Stimulated activated CD4-positive, alpha-beta T cell treated with anti-CD3 and anti-CD28 coated beads, Interleukin-1b, Interleukin-23, amount 100 ng/mL, for 4 hours (primary cell): ENCODE data around the gene PBX3.

Experiments used
- DNase-seq, 2 donors: peaks; one replicate each; pipeline ENCODE4 v3.0.0-alpha.2; 2020; ENCODE audit warnings: low read depth in 2 of 2

Gene PBX3

DNA sequence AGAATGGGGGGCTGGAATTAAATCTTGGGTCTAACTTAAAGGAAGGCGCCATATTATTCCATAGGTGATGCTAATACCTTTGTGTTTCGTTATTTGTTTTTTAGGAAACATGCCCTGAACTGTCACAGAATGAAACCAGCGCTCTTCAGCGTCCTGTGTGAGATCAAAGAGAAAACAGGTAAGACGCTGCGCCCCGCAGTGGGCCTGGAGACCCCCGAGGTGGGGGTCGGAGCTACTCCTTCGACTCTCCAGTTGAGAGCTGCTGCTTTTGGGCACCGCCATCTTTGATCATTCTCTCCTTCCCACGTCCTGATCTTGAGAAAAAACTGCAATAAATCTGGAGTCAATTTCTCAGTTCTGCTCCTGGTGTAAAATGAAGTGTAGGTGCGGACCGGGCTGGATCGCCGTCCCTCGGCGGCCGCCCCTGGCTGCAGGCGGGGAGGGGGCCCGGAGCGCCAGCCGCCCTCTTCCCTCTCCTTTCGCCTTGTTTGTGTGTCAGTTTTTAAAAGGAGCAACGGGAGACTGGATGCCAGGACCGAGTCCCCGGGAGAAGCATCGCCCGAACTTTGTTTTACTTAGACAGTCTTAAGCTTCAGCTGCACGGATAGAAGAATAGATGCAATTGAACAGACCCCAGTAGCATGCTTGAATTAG lies 1.4 kb downstream of the PBX3 start:
- DNase-seq: no peak

DNA sequence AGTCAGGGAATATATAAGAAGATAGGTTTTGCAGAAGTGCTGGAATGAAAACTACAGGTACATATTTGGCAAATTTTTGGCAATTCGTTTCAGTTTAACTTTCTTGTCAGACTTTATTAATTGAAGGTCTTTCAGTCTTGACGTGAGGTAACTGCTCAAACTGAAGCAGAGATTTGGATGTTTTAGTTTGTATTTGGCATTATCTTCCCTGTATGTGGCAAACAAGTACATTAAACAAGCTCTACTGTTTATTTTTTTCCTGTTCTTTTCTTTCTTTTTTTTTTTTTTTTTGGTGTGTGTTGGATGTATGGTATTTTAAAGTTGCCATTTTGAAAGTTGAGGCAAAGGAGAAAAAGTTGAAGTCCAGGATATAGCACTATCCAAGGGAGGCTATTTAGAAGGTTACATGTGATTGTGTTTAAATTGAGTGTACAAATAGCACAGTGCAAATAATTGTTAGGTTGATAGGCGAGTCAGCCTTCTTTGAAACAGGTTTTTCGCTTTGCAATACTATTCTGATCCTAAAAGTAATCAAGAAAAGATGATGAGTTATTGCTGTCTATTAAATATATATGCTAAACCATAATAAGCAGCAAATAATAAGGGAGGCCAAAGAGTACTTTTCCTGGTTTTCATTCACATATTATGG lies 2.2 kb downstream of the PBX3 start:
- no peak for DNase-seq

DNA sequence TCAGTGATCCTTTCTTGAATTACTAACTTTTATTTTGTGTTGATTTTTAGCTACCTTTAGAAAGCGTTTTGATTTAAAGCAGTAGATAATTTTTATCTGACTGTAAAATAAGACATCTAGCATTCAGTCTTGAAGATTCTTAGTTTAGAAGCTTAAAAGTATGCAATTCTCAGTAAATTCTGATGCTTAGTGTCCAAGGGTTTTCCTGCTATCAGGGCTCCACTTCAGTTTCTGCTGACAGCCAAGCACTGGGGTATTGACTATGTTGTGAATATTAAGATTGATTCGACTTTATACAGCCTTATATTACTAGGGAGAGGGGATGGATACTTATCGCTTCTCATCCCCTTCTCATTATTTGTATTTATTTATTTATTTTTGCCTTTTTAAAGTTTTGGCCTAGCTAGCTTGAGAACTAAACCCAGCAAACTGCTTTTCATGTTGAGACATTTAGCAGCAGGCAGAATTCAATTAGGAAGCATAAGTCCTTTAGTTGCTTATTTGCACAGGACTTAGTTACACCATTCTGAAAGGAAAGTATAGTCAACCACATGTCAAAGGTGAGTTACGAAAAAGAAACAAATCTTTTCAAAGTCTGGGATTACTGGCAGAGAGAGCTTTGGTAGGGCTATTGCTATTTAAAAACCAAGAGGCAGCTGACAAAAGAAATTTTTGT lies 2.9 kb downstream of the PBX3 start:
- no peak for DNase-seq

DNA sequence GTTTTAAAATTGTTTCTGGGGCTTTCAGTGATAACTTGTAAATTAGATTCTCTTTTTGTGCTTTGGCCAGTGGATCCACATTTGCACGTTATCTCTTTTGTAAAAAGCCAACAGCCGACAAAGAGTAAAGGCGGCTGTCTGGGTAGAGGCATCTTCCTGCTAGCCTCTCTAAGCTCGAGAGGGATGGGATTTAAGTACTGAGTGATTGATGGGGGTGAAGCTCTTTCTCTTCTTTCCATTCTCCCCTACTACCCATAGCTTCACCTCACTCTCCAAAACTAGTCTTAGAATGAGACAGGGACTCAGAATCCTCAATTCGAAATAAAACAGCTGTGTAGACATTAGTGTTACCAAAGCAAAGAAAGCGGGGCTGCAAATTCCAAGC lies 3.4 kb downstream of the PBX3 start:
- no peak for DNase-seq

DNA sequence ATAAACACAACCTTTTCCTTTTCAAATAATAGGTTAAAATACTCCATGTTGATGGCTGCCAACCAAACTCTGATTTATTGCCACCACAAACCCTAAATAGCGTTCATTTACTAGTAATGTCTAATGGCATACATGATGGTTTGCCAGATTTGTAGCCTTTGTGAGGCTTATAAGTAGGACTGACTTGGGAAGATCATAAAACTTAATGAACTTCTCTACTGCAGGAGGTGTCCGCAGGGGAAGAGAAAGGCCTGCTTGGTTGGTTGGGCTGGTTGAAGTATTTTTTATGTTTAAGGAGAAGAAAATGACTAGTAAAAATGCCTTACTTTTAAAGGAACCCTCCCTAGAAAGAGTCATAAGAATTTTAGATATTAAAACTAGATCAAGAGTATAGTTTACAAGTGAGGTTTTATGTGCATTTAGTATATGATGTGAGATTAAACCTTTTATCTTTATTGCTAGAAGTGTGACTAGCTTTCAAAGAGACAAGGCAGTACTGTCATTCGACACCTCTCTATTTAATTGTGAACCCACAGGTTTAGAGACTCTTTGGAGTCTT lies 5.0 kb downstream of the PBX3 start:
- DNase-seq: no peak

DNA sequence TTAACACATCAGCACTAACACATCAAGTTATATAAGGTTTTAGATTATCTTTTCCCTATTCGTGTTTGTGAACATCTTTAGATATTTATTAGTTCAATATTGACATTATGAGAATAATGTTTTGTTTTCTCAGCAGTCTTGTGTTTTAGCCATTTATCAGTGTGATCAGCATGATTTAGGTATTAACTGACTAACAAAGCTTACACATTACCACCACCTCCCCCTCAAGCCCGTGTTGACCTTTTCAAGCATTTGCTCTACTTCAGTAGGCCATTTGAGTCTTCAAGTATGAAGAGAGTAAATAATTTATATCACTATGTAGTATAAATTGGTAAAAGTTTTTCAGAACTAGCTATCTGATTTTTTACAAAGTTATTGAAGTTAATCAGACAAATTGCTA lies 6.9 kb downstream of the PBX3 start:
- no peak for DNase-seq

DNA sequence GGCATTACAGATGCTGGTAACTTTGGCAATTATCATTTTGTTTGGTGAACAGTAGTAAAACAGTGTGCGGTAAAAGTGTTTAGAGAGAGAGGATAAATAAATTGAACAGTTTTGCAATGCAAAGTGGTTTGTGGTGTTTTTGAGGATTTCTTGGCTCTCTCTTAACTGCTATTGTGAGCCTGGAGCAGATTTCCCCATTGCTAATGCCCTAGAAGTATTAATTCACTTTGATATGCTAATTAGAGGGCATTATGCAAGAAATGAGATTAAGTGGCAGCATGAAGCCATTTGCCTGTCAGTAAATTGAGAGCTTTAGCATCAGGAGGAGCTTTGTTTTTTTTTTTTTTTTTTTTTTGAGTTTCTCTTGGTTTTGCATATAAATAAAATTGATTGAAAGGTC lies 8.2 kb downstream of the PBX3 start:
- DNase-seq: no peak

DNA sequence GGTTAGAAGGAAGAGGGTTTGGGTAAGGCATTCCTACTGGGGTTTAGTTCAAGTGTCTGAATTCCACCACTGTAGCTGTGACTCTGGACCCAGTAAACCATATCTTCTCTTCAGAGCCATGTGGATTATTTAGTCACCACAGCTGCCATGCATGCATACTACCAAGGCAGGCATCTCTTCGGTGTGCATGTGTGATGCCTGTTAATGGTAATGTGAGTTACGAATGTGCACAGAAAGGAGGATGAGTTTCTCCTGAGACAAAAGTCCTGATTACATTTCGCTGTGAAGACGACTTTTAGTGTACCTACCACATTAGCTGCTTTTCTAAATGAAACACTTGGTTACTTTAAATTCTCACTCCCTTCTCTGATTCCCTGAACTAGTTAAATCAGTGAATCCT lies 9.3 kb downstream of the PBX3 start:
- no peak for DNase-seq

DNA sequence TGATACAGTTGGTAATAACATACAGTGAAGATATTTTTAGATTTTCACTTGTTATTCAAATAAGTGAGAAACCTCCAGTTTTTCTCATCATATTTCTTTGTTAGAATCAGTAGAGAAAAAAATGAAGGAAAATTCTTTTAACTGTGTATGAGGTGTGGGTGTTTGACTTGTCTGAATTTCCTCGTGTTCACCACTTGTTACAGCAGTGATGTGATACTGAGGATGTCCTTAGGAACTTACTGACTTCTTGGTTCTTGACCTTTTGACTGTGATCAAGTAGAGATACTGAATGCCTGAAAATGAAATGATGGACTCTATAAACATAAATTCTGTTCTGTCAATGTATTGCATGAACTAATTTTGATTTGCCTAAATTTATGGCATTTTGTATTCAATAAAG lies 10.7 kb downstream of the PBX3 start:
- DNase-seq: no peak

DNA sequence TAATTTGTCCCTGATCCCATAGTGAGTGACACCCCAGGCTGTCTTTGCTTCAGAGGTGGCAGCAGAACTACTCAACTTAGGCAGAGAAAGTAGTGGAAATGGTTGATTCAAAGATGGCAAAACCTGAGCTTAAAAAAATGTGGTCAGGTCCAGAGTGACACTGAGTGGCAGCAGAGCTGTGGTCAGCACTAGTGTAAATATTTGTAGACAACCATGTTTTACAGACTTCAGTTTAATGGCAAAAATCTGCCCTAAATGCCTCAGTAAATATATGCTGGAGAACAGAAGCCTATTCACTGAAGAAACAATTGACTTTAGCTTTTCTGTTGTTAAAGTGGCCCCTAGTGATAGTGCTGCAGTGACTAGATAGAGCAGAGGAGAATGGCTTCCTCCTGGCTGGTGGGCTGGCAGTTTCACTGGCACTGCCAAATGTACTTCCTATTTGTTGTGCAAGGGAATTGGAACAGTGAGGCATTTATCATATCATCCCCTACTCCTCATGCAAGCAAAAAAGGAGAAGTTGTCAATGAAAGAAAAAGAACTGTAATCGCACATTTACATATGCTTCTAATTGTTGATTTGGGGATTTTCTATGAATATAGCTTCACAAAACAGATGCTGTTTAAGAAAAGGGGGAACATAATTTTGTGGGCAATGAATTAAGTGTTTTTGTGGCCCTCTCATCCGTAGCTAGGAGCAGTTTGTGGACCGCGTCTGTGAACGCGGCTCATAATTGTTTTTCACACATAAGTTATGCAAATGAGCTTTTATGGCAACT lies 12.0 kb downstream of the PBX3 start:
- no peak for DNase-seq

DNA sequence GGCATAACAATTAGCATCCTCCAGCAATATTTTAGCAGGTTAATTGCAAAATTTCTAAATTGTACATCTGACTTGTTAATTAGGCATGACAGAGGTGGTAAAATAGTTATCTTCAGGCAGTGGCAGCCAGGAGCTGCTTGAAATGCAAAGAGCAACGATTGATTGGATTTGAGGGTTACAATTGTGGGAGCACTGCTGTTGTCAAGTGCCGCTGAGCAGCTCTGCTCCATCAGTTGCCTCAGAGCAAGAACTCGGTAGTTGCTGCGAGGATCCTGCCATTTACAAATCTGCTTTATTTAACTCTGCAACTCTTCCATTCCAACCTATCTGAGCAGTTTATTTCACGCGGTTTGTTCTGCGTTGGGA lies 12.6 kb downstream of the PBX3 start:
- DNase-seq: no peak

DNA sequence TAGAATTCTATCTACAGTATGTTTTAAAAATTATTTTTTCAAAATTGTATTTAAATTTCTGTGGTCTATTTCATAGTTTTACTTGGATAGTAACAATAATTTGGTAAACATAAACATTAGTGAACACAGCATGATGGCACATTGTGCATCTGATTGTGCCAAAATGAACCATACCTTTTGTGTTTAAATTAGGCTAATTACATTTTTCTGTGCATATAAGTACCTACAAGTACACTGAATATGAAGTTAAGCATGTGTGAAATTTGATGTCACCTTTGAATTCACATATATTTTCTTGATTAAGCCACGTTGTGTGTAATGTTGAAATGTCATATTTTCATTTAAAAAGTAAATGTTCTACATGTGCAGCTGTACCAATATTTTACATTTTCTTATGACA lies 13.4 kb downstream of the PBX3 start:
- DNase-seq: no peak

DNA sequence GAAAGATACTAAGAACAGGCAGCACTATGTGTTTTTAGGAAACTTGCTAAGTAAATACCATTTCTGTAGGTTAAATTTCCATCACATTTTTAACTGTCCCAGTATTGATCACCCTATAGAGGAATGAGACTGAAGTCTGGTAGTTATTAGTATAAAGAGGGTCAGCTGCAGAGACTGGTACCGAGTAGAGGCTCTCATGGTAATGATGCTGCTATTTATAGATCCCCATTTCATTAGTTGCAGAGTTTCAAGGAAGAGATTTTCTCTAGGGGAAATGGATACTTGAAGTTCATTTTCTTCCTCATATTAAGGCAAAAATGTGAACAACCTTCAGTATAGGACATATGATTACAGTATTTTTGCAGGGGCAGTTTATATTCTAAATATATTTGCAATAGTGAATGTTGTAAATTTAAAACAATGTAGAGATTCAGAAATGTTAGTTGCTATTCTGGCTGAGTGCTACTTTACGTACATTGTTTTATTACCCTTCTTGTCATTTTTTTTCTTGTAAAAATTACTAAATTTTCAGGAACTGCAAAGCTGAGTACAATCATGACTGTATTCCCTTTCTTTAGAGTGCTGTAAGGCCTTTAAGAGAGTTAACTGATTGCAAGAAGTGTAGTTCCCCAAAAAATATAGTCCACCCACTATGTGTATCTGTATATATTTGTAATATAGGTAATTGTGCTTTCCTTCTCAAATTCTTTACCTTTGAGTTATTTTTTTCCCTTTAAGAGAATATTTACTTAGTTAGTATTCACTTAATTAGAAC lies 14.7 kb downstream of the PBX3 start:
- no peak for DNase-seq

DNA sequence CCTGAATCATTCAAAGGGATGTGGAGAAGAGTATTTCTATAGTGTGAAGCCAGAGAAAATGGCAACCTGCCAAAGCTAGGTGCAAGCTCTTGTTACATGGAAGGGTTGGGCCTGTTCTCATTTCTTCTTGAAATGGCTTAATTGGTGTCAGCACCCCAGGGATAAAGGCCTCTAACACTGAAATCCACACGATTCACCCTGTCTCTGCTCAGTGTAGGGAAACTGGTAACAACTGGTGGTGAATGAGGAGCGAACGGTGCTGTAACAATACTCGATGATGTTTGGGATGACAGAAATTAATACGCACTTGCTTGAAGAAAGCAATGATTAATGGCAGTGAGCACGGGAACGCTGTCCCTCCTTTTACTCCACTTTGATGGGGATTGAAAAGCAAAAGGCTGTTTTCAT lies 16.2 kb downstream of the PBX3 start:
- DNase-seq: no peak

DNA sequence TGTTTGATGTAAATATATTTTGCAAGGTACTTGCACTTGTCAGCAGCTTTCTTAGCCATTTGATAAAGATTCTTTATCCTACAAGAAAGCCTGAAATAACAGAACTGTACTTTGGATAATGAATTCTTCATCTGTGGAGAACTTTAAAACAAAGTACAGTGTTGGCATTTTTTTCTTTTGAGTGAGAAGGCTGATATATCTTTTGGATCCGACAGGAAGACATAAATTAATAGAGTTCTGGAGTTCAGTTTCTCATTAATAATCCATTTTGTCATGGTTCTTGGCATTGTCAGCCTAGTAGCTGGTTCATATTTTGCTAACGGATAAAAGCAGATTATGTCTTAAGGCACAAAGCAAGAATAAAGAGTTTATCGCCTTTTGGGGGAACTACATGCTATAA lies 17.0 kb downstream of the PBX3 start:
- no peak for DNase-seq

DNA sequence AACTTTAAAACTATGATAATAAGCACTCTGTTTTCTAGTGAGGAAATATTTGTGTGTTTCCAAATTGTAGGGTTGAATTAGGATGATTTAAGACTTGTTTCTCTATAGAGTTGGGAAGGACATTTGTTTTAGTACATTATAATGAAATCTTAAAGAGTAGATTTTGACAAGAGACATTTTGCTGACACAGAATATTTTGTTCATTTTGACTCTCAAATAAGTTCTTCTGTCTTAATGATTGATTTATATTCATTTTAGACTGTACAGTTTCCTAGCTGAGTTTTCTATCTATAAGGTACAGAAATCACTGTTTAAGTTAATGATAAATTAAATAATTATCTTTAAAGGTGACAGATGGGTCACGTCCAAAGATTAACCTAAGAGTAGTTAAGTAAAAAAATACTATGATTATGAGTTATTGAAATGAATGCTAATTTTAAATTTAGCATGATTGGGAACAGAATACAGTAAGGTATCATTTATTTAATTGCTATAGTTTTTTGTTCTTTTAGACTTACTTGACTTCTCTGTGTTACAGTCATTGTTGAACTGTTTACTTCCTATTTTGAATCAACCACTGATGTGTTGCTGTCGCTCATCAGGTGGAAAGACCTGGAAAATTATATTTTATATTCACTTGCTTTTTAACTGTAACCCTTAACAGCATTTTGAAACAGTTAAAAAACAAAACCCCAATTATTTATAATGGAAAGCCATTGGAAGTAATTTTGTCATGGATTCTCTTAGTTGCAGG lies 19.5 kb downstream of the PBX3 start:
- DNase-seq: no peak

DNA sequence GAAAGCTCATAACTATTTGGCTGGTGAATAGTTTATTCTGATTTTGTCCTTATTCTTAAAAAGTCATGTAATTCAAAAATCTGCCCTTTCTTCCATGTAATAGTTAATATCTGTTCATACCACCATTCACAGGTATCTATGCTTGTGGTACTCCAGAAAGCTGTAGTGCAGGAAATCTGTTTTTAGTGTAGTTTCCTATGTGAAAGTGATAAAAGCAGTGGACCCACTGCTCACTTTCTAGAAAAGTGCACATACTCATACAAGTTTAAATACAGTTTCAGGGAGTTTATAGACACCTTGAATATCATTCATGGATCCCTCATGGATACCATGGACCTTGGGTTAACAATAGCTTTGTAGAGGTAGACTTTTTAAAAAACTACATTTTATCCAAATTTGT lies 20.2 kb downstream of the PBX3 start:
- no peak for DNase-seq

DNA sequence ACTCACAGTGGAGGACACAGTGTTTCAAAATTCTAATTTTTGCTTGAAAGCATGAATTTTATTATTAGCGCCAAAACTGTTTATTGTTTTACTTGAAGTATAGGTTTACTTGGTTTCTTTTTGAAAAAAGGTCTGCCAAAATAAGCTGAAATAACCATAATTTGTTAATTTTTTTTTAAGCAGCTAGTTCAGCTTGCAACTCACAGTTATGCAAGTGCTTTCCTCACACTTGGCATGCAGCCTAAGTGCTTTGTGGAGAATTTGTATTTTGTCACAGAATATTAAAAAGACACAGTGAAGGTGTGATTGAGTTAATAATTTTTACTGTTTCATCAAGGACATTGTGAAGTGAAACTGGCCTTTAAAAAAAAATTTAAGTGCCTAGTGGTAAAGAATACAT lies 21.6 kb downstream of the PBX3 start:
- no peak for DNase-seq

DNA sequence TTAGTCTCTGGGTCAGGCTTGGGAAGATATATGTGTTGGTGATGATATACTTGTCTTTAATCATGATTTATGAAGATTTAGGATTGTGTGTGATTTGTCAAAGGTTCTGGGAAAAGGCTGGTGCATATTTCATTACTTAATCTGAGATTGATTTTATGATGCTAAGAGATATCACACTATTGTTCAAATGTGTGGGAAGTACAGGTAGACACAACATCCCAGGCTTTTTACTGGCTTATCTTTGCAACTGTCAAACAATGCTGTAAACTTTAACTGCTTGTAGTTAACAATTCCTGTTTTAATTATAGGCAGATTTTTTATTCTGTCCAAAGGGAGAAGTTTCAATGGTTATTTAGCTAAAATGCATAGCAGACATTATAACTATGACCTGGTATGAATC lies 23.9 kb downstream of the PBX3 start:
- DNase-seq: no peak

DNA sequence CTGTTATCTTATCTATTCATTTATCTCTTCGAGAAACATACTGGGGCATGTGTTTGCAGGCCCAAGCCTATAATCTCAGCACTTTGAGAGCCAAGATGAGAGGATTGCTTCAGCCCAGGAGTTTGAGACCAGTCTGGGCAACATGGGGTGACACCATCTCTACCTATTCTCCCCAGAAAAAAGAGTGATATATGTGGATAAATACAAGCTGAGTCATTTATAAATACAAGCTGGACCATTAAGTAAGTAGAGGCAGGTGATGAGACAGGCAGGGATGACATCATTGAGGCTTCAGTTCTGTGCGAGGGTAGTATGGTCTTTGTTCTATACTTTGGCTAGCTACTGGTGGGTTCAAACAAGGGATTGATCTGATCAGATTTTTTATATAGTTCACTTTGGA lies 25.6 kb downstream of the PBX3 start:
- DNase-seq: no peak

DNA sequence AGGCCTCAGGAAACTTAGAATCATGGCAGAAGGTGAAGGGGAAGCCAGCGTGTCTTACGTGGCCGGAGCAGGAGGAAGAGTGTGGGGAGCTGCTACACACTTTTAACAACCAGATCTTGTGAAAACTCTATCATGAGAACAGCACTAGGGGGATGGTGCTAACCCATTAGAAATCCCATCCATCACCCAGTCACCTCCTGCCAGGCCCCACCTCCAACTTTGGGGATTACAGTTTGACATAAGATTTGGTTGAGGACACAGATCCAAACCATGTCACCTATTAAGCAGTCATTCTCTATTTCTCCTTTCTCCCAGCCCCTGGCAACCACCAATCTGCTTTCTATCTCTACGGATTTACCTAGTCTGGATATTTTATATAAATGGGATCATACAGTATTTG lies 26.9 kb downstream of the PBX3 start:
- DNase-seq: no peak
